GM20000 (cell line): ENCODE data around the gene ANKDD1B.
"Not testable (repeated sequence)": the region's sequence is repeated elsewhere in the genome, so short reads cannot be mapped to it uniquely, and the experiment has no call there.

Source experiments
- DNase-seq: peaks from one replicate; pipeline ENCODE4 v3.0.0; 2012; ENCODE audit warnings: low spot score
- TF ChIP-seq, protein P1 (sequence below): IDR thresholded peaks from 2 replicates; pipeline ENCODE4 v1.5.1; 2012; ENCODE audit warnings: mild to moderate bottlenecking, control low read depth; ENCODE audit errors: extremely low read depth, missing control alignments

Gene ANKDD1B

DNA sequence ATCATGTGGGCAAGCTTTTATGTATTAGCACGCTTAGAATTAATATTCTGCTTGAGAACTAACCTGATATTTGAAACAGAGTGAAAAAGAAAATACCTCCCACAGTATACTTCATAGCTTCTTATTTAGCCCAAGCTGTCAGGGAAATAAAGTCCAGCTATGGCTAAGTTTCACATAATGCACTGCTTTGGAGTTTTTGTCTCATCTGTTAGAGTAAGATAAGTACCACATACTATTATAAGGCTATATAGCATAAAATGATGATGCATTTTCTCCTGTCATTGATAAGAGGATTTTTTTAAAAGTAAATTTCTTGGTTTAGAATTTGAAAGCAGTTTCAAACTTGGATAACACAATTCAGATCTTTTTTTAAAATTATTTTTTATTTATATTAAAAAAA lies 2.4 kb upstream of the ANKDD1B start:
- TF ChIP-seq, protein P1, sequence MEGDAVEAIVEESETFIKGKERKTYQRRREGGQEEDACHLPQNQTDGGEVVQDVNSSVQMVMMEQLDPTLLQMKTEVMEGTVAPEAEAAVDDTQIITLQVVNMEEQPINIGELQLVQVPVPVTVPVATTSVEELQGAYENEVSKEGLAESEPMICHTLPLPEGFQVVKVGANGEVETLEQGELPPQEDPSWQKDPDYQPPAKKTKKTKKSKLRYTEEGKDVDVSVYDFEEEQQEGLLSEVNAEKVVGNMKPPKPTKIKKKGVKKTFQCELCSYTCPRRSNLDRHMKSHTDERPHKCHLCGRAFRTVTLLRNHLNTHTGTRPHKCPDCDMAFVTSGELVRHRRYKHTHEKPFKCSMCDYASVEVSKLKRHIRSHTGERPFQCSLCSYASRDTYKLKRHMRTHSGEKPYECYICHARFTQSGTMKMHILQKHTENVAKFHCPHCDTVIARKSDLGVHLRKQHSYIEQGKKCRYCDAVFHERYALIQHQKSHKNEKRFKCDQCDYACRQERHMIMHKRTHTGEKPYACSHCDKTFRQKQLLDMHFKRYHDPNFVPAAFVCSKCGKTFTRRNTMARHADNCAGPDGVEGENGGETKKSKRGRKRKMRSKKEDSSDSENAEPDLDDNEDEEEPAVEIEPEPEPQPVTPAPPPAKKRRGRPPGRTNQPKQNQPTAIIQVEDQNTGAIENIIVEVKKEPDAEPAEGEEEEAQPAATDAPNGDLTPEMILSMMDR = no peak
- no peak for DNase-seq

DNA sequence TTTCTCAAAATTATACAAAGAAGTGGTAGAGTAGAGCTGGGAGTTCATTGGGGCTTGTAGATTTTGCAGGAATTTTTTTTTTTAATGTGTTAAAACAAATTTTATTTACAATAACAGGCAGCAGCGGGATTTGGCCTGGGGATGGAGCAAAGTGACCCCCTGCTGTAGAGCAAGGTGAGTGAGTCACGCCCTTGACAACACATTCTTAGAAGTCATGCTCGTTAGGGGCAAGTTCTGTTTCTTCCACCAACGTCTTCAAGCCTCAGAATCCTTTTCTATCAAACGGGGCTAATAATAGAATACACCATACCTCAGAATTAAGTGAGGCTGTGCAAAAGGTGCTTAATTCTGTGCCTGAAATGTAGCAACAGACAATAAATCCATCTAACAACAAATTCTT lies 1.1 kb upstream of the ANKDD1B start:
- no peak for DNase-seq
- TF ChIP-seq, protein P1 = no peak

DNA sequence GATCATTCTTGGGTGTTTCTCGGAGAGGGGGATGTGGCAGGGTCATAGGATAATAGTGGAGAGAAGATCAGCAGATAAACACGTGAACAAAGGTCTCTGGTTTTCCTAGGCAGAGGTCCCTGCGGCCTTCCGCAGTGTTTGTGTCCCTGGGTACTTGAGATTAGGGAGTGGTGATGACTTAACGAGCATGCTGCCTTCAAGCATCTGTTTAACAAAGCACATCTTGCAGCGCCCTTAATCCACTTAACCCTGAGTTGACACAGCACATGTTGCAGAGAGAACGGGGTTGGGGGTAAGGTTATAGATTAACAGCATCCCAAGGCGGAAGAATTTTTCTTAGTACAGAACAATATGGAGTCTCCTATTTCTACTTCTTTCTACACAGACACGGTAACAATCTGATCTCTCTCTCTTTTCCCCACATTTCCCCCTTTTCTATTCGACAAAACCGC lies 368 bp upstream of the ANKDD1B start:
- DNase-seq = not testable (repeated sequence)

DNA sequence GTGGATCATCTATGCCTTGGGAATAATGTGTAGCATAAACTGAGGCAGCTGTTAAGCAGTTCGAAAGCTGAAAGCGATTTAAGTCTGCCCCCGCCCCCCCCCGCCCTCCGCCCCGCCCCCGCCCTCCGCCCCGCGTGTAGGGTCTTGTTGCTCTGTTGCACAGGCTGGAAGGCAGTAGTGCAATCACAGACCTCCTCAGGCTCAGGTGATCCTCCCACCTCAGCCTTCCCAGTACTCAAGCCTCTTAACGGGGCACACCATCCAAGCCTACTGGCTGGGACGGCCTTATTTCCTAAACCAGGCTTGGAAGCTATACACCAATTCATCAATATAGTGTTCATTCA lies 945 bp downstream of the ANKDD1B start:
- DNase-seq = no peak

DNA sequence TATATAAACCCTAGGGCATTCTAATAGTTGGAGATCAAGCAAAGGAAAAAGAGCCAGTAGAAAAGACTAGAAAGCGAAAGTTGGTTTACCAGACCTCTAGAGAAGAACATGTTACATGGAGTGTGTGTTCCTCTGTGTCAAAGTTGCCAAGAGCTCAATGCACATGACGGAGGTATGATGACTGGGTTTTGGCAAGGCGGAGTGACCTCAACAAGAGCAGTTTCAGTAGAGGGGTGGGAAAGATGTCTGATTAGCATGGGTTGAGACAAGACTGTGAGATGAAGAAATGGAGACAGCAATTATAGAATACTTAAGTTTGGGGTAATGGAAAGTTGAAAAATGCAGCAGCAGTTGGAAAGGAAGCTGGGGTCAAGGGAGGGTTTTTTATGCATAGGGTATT lies 1.6 kb downstream of the ANKDD1B start:
- DNase-seq = no peak
- TF ChIP-seq, protein P1 = no peak

More for the DNA sequence above, 945 bp downstream of the ANKDD1B start:
- TF ChIP-seq, protein P1 = no peak

DNA sequence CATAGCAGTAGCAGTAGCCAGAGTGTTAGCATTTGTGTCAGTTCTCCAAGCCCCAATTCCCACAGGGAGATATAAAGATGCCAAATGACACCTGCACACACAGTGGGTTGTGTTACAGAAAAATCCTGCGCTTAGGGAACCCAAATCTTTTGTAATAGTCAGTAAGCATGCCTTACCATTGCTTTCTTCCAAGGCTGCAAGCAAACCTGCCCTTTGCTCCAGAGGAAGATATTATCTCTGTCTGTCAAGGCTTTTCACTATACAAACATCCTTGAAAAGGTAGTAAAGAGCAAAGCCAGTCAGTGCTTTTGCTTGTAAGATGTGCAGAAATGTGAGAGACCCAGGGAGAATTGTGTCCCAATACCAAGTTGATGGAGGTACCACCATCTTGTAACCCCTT lies 2.9 kb downstream of the ANKDD1B start:
- TF ChIP-seq, protein P1 = no peak
- DNase-seq = no peak

DNA sequence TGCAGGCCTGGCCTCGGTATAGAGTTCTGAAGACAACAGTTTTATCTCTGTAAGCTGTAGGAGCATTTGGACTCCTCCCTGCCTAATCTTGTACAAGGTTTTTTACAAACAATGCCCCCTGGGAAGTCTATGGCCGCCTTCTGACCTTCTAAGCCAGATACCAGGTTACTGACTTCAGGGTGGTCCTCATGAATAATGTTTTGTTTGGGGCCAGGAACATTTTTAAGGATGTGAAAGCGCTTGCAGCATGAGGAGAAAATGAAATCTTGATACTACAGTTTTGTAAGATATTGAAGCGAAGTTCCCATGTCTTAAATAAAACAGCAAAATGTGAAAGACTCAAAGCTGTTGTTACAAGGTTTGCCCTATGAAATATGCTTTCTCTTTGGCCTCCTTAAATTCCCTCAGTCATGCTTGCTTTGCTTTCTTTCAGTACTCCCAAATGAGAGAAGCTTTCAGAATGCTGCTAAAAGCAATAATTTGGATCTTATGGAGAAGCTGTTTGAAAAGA lies 5.2 kb downstream of the ANKDD1B start:
- DNase-seq = no peak
- TF ChIP-seq, protein P1 = no peak

DNA sequence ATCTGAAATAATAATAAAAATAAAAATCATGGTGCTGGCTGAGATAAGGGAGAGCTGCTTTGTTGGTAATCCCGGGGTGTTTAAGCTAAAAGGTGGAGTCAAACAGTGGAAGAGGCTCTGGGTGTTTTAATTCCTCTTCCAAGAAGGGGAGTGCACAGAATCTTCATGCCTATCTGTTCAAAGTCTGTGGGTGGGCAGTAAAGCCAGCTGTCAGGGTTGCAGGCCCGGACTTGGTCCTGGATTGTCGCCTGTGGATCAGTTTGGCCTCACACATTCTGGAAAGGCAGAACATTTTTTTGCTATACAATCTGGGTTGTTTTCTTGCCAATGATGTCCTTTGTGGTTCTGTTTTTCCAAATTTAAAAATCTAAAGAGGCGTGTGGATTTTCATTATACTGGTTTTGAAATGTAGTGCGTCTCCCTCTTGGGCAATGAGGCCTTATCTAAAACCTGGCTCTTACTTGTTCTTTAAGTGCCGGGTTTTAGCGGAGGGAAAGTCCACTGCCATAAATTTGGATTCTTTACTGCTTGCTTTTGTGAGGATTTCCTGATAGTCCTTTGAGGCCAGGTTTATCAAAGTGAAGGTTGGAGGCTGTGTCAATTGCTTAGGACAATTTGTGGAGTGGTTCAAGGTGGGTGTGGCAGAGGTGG lies 5.8 kb downstream of the ANKDD1B start:
- TF ChIP-seq, protein P1 = no peak
- no peak for DNase-seq
